Kidney (tissue), 11 donors: ENCODE data around the gene DEFB108B. TPM values are rescaled to one million over a fixed set of nuclear protein-coding genes. Genes with fewer than 3 reads are reported as not detected.
"Not testable (repeated sequence)": the region's sequence is repeated elsewhere in the genome, so short reads cannot be mapped to it uniquely, and the experiment has no call there.

Experiments used
- DNase-seq, 5 donors: peaks; one replicate each; pipeline ENCODE4 v3.0.0-alpha.2; 2013 to 2020
- FAIRE-seq: peaks from 2 replicates; lab custom pipeline; 2012; peaks lifted over from hg19 to GRCh38; lab: Jason Lieb, UNC
- H3K27ac ChIP-seq, 2 donors: one replicate each; pipeline ENCODE4 v1.7.0; 2013; ENCODE audit warnings: low read depth in 2 of 2, low read length in 2 of 2, inconsistent platforms in 1 of 2
- H3K27me3 ChIP-seq: one replicate; pipeline ENCODE4 v1.7.1; 2013; ENCODE audit warnings: low read length, inconsistent platforms; ENCODE audit not compliant: control insufficient read depth, insufficient read depth
- H3K36me3 ChIP-seq, 3 donors: one replicate each; pipeline versions ENCODE4 v1.7.0 to v1.7.1; 2013; ENCODE audit warnings: low read length in 3 of 3, control low read depth in 1 of 3, inconsistent platforms in 1 of 3; ENCODE audit not compliant: insufficient read depth in 3 of 3, control insufficient read depth in 2 of 3
- H3K4me1 ChIP-seq, 3 donors: one replicate each; pipeline versions ENCODE4 v1.7.0 to v1.7.1; 2013; ENCODE audit warnings: low read length in 3 of 3, inconsistent platforms in 1 of 3, low read depth in 1 of 3; ENCODE audit not compliant: control insufficient read depth in 2 of 3, insufficient read depth in 2 of 3
- H3K4me3 ChIP-seq, 3 donors: one replicate each; pipeline versions ENCODE4 v1.7.0 to v1.8.1; 2013; ENCODE audit warnings: low read length in 3 of 3, control low read depth in 1 of 3, inconsistent platforms in 1 of 3
- H3K9ac ChIP-seq, 3 donors: one replicate each; pipeline versions ENCODE4 v1.7.0 to v1.7.1; 2013; ENCODE audit warnings: low read length in 3 of 3, control low read depth in 1 of 3, inconsistent platforms in 1 of 3
- H3K9me3 ChIP-seq, 3 donors: one replicate each; pipeline versions ENCODE4 v1.7.0 to v1.7.1; 2013; ENCODE audit warnings: low read length in 3 of 3, control low read depth in 1 of 3, inconsistent platforms in 1 of 3; ENCODE audit not compliant: control insufficient read depth in 2 of 3, insufficient read depth in 1 of 3
- intact Hi-C: fragments of 100-400 bp; cut with DNase I; formaldehyde crosslinking; loops from one replicate; pipeline ENCODE4 v1.11.1; 2022
- polyA plus RNA-seq: library from polyadenylated mRNA; stranded (reverse); fragments of 350-450 nt; fragmentation: Illumina TruSeq; extraction: RNeasy Lipid Tissue Mini Kit (QIAGEN cat#74804); gene quantifications from one replicate; pipeline ENCODE4 v1.2.3, GENCODE V29; 2014; ENCODE audit warnings: low read depth, low replicate concordance; ENCODE audit not compliant: insufficient read depth
- total RNA-seq: library from RNA; stranded (reverse); fragmentation: NEBNext Ultra II Directional; extraction: Animal tissue kit (Norgen Biotek cat#: 25700); gene quantifications from one replicate; pipeline ENCODE4 v1.2.1, GENCODE V29; 2021
- donor health status: control.
- donor health status: control.
- donor health status: DM: yes; HTN: yes; CAD: no.
- donor health status: Normal renal cell carcinoma (clear cell type).

The DEFB108B gene
- total and polyA plus RNA-seq, 2 donors from 2014 or later: not detected

DNA sequence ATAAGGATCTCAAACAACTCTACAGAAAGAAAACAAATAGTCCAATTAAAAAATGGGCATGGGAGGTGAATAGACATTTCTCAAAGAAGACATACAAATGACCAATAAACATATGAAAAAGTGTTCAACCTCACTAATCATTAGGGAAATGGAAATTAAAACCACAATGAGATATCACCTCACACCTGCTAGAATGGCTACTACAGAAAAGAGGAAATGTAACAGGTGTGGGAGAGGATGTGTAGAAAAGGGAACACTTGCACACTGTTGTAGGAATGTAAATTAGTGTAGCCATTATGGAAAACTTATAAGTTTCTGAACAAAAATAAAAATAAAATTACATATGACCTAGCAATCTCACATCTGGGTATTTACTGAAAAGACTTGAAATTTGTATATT, 37.7 kb downstream of the DEFB108B start:
- H3K9me3 ChIP-seq, H3K27me3 ChIP-seq, intact Hi-C loops, H3K4me3 ChIP-seq, H3K4me1 ChIP-seq, DNase-seq, H3K36me3 ChIP-seq, H3K27ac ChIP-seq, H3K9ac ChIP-seq: not testable (repeated sequence)
- FAIRE-seq: peak; percentile 17

GRCh38 chr11:71876262-71876661, 43.3 kb downstream of the DEFB108B start:
- intact Hi-C loops, H3K27ac ChIP-seq, DNase-seq, H3K9ac ChIP-seq, FAIRE-seq, H3K9me3 ChIP-seq, H3K36me3 ChIP-seq, H3K27me3 ChIP-seq, H3K4me3 ChIP-seq, H3K4me1 ChIP-seq: not testable (repeated sequence)

DNA sequence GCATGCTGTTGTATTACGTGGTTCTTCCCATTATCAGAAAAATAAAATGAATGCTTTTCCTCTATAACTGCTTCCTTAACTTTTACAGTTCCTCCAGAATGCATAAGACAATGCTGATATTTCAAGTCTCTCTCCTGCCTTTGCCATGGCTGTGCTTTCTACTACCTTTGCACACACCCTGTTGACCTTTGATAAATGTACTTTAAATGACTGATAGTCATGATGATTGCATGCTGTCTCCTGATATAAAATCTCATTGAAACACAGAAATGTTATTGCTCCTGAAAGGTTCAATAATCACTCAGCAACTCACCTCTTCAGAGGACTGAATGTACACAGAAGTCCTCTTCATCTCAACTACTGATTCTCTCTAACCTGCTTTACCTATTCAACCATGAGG, 45.1 kb downstream of the DEFB108B start, which contains the start of gene DEFB131B:
DEFB131B (plus strand) TSS at position 395 of the 400 bp plus-strand sequence; CDS start at position 395, 0 bp downstream.
- H3K9me3 ChIP-seq, H3K27ac ChIP-seq, H3K36me3 ChIP-seq, H3K4me3 ChIP-seq, H3K9ac ChIP-seq, intact Hi-C loops, FAIRE-seq, H3K4me1 ChIP-seq, DNase-seq, H3K27me3 ChIP-seq: not testable (repeated sequence)

- FAIRE-seq, H3K27ac ChIP-seq, H3K9ac ChIP-seq, H3K4me1 ChIP-seq, intact Hi-C loops, DNase-seq, H3K36me3 ChIP-seq, H3K9me3 ChIP-seq, H3K27me3 ChIP-seq, H3K4me3 ChIP-seq: not testable (repeated sequence)
Observed at GRCh38 chr11:71885806-71886205, 52.8 kb downstream of the DEFB108B start.

Other genes with a start within 250 kb of the DEFB108B start
- not detected for gene DEFB131B, start 45.3 kb downstream of the DEFB108B start, total RNA-seq
- not detected for gene DEFB131B, start 45.3 kb downstream of the DEFB108B start, polyA plus RNA-seq
- 14.3 TPM for gene XNDC1N, start 95.4 kb downstream of the DEFB108B start, total RNA-seq
- gene XNDC1N, start 95.4 kb downstream of the DEFB108B start, polyA plus RNA-seq: 4.6 TPM
- gene RNF121, start 95.8 kb downstream of the DEFB108B start, total RNA-seq: 59.4 TPM
- gene RNF121, start 95.8 kb downstream of the DEFB108B start, polyA plus RNA-seq: 37.1 TPM
- 19.5 TPM for gene IL18BP, start 165.7 kb downstream of the DEFB108B start, total RNA-seq
- gene IL18BP, start 165.7 kb downstream of the DEFB108B start, polyA plus RNA-seq: 21.1 TPM
- gene NUMA1, start 247.3 kb downstream of the DEFB108B start, total RNA-seq: 198 TPM
- gene NUMA1, start 247.3 kb downstream of the DEFB108B start, polyA plus RNA-seq: 85.3 TPM
- gene LRRC51, start 247.7 kb downstream of the DEFB108B start, total RNA-seq: 23.3 TPM
- 28.9 TPM for gene LRRC51, start 247.7 kb downstream of the DEFB108B start, polyA plus RNA-seq